H9 (cell line): ENCODE data around the gene HOXB8. TPM values are rescaled to one million over a fixed set of nuclear protein-coding genes. Genes with fewer than 3 reads are reported as not detected.

Experiments used
- DNase-seq: peaks from one replicate; pipeline ENCODE4 v3.0.0-alpha.2; 2017
- H2AFZ ChIP-seq: one replicate; pipeline ENCODE4 v1.6.1; 2013; ENCODE audit warnings: mild to moderate bottlenecking, low read length, control low read depth, moderate library complexity
- H2AK5ac ChIP-seq: 2 replicates; pipeline ENCODE4 v1.6.1; 2013; ENCODE audit warnings: low read length, control low read depth, mixed read lengths; ENCODE audit not compliant: insufficient read length
- H2BK120ac ChIP-seq: one replicate; pipeline ENCODE4 v1.6.1; 2013; ENCODE audit warnings: low read depth, mild to moderate bottlenecking, low read length, control low read depth, inconsistent platforms; ENCODE audit not compliant: poor library complexity, severe bottlenecking
- H2BK12ac ChIP-seq: 2 replicates; pipeline ENCODE4 v1.6.1; 2013; ENCODE audit warnings: low read length, control low read depth, mixed read lengths, low read depth; ENCODE audit not compliant: insufficient read length
- H2BK15ac ChIP-seq: 2 replicates; pipeline ENCODE4 v1.6.1; 2013; ENCODE audit warnings: low read depth, low read length, control low read depth
- H2BK20ac ChIP-seq: one replicate; pipeline ENCODE4 v1.6.1; 2013; ENCODE audit warnings: low read depth, mild to moderate bottlenecking, low read length, control low read depth, inconsistent platforms; ENCODE audit not compliant: poor library complexity, severe bottlenecking
- H2BK5ac ChIP-seq: 2 replicates; pipeline ENCODE4 v1.6.1; 2013; ENCODE audit warnings: low read length, control low read depth, mixed read lengths; ENCODE audit not compliant: insufficient read length
- H3K14ac ChIP-seq: 2 replicates; pipeline ENCODE4 v1.6.1; 2013; ENCODE audit warnings: low read length, control low read depth; ENCODE audit not compliant: insufficient read depth
- H3K18ac ChIP-seq: 2 replicates; pipeline ENCODE4 v1.6.1; 2013; ENCODE audit warnings: low read depth, mild to moderate bottlenecking, mixed read lengths, low read length, control low read depth; ENCODE audit not compliant: insufficient read length
- H3K23ac ChIP-seq: 2 replicates; pipeline ENCODE4 v1.6.1; 2013; ENCODE audit warnings: low read length, control low read depth, mixed read lengths, low read depth; ENCODE audit not compliant: insufficient read length
- H3K23me2 ChIP-seq: 2 replicates; pipeline ENCODE4 v1.6.1; 2013; ENCODE audit warnings: low read depth, mild to moderate bottlenecking, mixed read lengths, low read length, control low read depth; ENCODE audit not compliant: insufficient read length, poor library complexity, severe bottlenecking
- H3K27ac ChIP-seq: 2 replicates; pipeline ENCODE4 v1.5.1; 2013; ENCODE audit warnings: low read length, control low read depth, mixed read lengths, low read depth; ENCODE audit not compliant: insufficient read length
- H3K27me3 ChIP-seq: 2 replicates; pipeline ENCODE4 v1.6.1; 2013; ENCODE audit warnings: low read length, control low read depth, inconsistent platforms; ENCODE audit not compliant: insufficient read depth
- H3K4ac ChIP-seq: 2 replicates; pipeline ENCODE4 v1.6.1; 2013; ENCODE audit warnings: low read depth, mild to moderate bottlenecking, control low read depth, inconsistent platforms, low read length, moderate library complexity
- H3K4me1 ChIP-seq: 2 replicates; pipeline ENCODE4 v1.6.1; 2013; ENCODE audit warnings: low read length, control low read depth, inconsistent platforms; ENCODE audit not compliant: insufficient read depth
- H3K4me2 ChIP-seq: 2 replicates; pipeline ENCODE4 v1.6.1; 2013; ENCODE audit warnings: low read length, control low read depth, mixed read lengths; ENCODE audit not compliant: insufficient read length, insufficient read depth
- H3K56ac ChIP-seq: 2 replicates; pipeline ENCODE4 v1.6.1; 2013; ENCODE audit warnings: low read depth, mild to moderate bottlenecking, mixed read lengths, low read length, control low read depth; ENCODE audit not compliant: insufficient read length
- H3K79me1 ChIP-seq: 2 replicates; pipeline ENCODE4 v1.6.1; 2013; ENCODE audit warnings: low read depth, mild to moderate bottlenecking, moderate library complexity, low read length, control low read depth, inconsistent platforms; ENCODE audit not compliant: insufficient read depth, poor library complexity, severe bottlenecking
- H3K79me2 ChIP-seq: 2 replicates; pipeline ENCODE4 v1.6.1; 2013; ENCODE audit warnings: low read length, control low read depth, inconsistent platforms; ENCODE audit not compliant: insufficient read depth
- H3K9ac ChIP-seq: 2 replicates; pipeline ENCODE4 v1.6.1; 2013; ENCODE audit warnings: low read length, control low read depth, mixed read lengths; ENCODE audit not compliant: insufficient read length; ENCODE audit errors: extremely low read depth
- H3K9me3 ChIP-seq: one replicate; pipeline ENCODE4 v1.6.1; 2013; ENCODE audit warnings: low read depth, low read length, inconsistent platforms; ENCODE audit not compliant: control insufficient read depth
- H3T11ph ChIP-seq: one replicate; pipeline ENCODE4 v1.6.1; 2013; ENCODE audit warnings: mild to moderate bottlenecking, low read length, control low read depth, inconsistent platforms
- H4K20me1 ChIP-seq: one replicate; pipeline ENCODE4 v1.6.1; 2013; ENCODE audit not compliant: control insufficient read depth, insufficient read length, insufficient read depth
- H4K5ac ChIP-seq: 2 replicates; pipeline ENCODE4 v1.6.1; 2013; ENCODE audit warnings: low read depth, mild to moderate bottlenecking, mixed read lengths, low read length, control low read depth; ENCODE audit not compliant: insufficient read length
- H4K8ac ChIP-seq: replicated peaks from 2 replicates; pipeline ENCODE4 v1.6.1; 2013; ENCODE audit warnings: low read length, control low read depth, mixed read lengths, low read depth; ENCODE audit not compliant: insufficient read length
- H4K91ac ChIP-seq: 2 replicates; pipeline ENCODE4 v1.6.1; 2013; ENCODE audit warnings: low read depth, mild to moderate bottlenecking, moderate library complexity, mixed read lengths, low read length, control low read depth; ENCODE audit not compliant: insufficient read length
- H3K27ac Mint-ChIP-seq, 3 experiments: 2 replicates in 2 of 3; 3 replicates in 1 of 3; pipeline ENCODE4 v1.8.0; 2020 to 2021; ENCODE audit warnings: mixed read lengths in 3 of 3, mild to moderate bottlenecking in 1 of 3, moderate library complexity in 1 of 3
- H3K27me3 Mint-ChIP-seq: 2 replicates; pipeline ENCODE4 v1.8.0; 2021; ENCODE audit warnings: low read depth, mild to moderate bottlenecking, moderate library complexity, mixed read lengths
- H3K36me3 Mint-ChIP-seq, 3 experiments: 2 replicates in 2 of 3; 3 replicates in 1 of 3; pipeline ENCODE4 v1.8.0; 2020 to 2021; ENCODE audit warnings: low read depth in 3 of 3, mixed read lengths in 3 of 3; ENCODE audit not compliant: insufficient read depth in 1 of 3
- H3K4me1 Mint-ChIP-seq, 2 experiments: 2 replicates each; pipeline ENCODE4 v1.8.0; 2020; ENCODE audit warnings: mixed read lengths in 2 of 2
- H3K4me3 Mint-ChIP-seq, 2 experiments: 2 replicates in 1 of 2; 3 replicates in 1 of 2; pipeline ENCODE4 v1.8.0; 2020 to 2021; ENCODE audit warnings: mild to moderate bottlenecking in 2 of 2, mixed read lengths in 2 of 2, moderate library complexity in 1 of 2
- H3K9me3 Mint-ChIP-seq, 2 experiments: 2 replicates in 1 of 2; 3 replicates in 1 of 2; pipeline ENCODE4 v1.8.0; 2020; ENCODE audit warnings: mild to moderate bottlenecking in 2 of 2, mixed read lengths in 2 of 2, moderate library complexity in 1 of 2
- CTCF ChIP-seq: fragments of 200-600 bp; sonication (generic); conservative IDR thresholded peaks from 3 replicates; pipeline ENCODE4 v1.8.0; 2021; ENCODE audit warnings: antibody characterized with exemption, mild to moderate bottlenecking
- WGBS: extraction: QIAGEN DNeasy Blood & Tissue Kit; methylation state at CpG from one replicate; pipeline ENCODE4 v1.1.7; 2013; ENCODE audit warnings: missing lambda C conversion rate, low lambda C conversion rate, mixed read lengths; ENCODE audit not compliant: insufficient read length; ENCODE audit errors: extremely low coverage; 5-methylcytosine and 5-hydroxymethylcytosine counted together
- long read RNA-seq: library from polyadenylated mRNA; unstranded; transcript quantifications from one replicate; pipeline ENCODE4 v2.0.0, GENCODE V29; 2020
- total RNA-seq: library from RNA; stranded (reverse); gene quantifications from 2 replicates; pipeline ENCODE4 v1.2.1, GENCODE V29; 2021

Gene HOXB8
- total RNA-seq: not detected in 2 replicates
- long read RNA-seq: 0 reads

GRCh38 chr17:48615047-48615962 lies at the start of gene HOXB8:
Gene HOXB8, minus strand, starts transcription at chr17:48615292. Its CDS starts 588 bp downstream, at chr17:48614704.
- Mint-ChIP-seq H3K4me3 (no peak within 1 kb of the TSS), H3K4me1 (peaks cover 12 to 36% of the 10 kb centered on the region in 2 experiments), H3K27ac (no peak within 1 kb of the TSS), H3K36me3 (no peaks in the 10 kb centered on the region; a peak in 1 of 7 replicates), H3K9me3 (peaks cover 7 to 21% of the 10 kb centered on the region in 2 experiments; a peak in 4 of 5 replicates), H3K27me3 (peaks cover 100% of the 10 kb centered on the region)
- Histone ChIP-seq H3K18ac (no peak within 1 kb of the TSS), H4K5ac (no peak within 1 kb of the TSS), H3K27me3 (peaks cover 97% of the 10 kb centered on the region), H3T11ph (no peak within 1 kb of the TSS), H4K8ac (no peak within 1 kb of the TSS), H3K79me1 (no peaks in the 10 kb centered on the region), H3K9me3 (no peaks in the 10 kb centered on the region), H3K4me1 (no peaks in the 10 kb centered on the region), H2BK12ac (no peak within 1 kb of the TSS), H2BK5ac (no peak within 1 kb of the TSS), H3K56ac (no peak within 1 kb of the TSS), H3K4ac (no peak within 1 kb of the TSS), H2AK5ac (no peak within 1 kb of the TSS), H3K27ac (no peak within 1 kb of the TSS), H2BK120ac (no peak within 1 kb of the TSS), H2AFZ (no peak within 1 kb of the TSS), H3K79me2 (no peaks in the 10 kb centered on the region), H2BK15ac (peak within 1 kb of the TSS; percentile 53; the same call in 1 of the 2 replicates), H3K4me2 (no peak within 1 kb of the TSS), H4K20me1 (no peaks in the 10 kb centered on the region), H4K91ac (no peak within 1 kb of the TSS), H3K14ac (no peak within 1 kb of the TSS), H2BK20ac (no peak within 1 kb of the TSS), H3K9ac (no peak within 1 kb of the TSS), H3K23me2 (peaks cover 3% of the 10 kb centered on the region), H3K23ac (no peak within 1 kb of the TSS)
- no CpG with 5 or more reads among the region's 41 CpGs for WGBS
- TF ChIP-seq CTCF: no peak
- DNase-seq: no peak
